HG03521 (cell line): ENCODE measurements around the gene COX18.

Experiments
- ATAC-seq: cut with Tn5 transposase; IDR thresholded peaks from one replicate; pipeline ENCODE4 v1.9.1; 2021; ENCODE audit warnings: mild to moderate bottlenecking, moderate library complexity; ENCODE audit not compliant: unreplicated experiment

The COX18 gene

DNA sequence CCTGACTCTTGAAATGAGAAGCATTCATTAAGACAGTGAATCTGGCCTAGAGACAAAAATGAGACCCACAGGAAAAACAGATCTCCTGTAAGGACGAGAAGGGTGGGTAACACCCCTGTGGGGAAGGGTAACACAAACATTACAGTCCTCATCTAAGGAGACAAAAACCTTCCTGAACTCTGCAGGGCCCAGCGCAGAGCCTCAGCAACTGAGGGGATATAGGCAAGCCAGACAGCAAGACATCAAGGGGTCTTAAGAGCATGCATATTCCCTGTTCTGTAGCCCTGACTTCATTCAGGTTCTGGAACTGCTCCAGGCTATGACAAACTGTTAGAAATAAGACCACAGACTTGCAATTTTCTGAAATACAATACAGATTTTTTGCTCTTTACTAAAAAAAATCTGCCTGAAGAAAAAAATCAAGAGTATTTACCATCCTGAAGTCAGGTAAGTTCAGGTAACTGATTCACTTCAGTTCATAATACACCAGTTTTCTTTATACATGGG, 15.5 kb downstream of the COX18 start:
- no peak for ATAC-seq

DNA sequence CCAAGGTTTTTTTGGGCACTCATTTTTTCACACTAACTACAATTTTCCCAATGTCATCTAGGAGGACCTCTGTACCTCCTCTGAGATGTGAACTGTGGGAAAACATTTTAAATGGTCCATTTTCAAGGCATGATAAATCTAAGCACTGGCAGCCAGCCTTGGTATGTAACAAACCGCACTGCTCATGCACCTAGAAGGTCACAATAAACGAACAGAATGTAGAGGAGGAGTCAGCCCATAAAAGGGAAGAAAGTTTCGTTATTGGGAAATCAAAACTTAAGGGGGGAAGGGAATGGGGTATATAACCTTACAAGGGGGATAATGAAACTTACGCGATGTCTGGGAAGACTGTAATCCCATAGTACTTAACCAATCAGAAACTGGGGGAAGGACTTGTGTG, 16.4 kb downstream of the COX18 start:
- no peak for ATAC-seq

DNA sequence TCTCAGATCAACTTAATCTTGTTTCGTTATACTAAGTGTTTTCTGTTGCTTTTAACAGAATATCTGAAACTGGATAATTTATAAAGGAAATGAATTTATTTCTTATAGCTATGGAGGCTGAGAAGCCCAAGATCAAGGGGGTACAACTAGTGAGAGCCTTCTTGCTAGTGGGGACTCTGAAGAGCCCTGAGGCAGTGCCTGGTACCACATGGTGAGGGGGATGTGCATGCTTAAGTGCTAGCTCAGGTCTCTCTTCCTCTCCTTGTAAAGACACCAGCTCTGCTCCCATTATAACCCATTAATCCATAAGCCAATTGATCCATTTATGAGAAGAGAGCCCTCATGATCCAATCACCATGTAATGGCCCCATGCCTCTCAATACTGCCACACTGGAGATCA, 17.9 kb downstream of the COX18 start:
- ATAC-seq = no peak

DNA sequence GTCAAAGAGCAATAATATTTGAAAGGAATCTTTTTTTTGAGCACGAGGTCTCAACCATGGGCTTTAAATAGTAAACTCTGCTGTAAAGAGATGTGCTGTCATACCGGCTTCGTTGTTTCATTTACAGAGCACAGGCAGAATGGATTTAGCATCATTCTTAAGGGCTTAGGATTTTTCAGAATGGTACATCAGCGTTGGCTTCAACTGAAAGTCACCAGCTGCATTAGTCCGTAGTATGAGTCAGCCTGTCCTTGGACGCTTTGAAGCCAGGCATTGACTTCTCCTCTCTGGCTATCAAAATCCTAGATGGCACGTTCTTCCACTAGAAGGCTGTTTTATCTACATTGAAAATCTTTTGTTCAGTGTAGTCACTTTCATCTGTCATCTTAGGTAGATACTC, 23.6 kb downstream of the COX18 start:
- ATAC-seq = no peak

DNA sequence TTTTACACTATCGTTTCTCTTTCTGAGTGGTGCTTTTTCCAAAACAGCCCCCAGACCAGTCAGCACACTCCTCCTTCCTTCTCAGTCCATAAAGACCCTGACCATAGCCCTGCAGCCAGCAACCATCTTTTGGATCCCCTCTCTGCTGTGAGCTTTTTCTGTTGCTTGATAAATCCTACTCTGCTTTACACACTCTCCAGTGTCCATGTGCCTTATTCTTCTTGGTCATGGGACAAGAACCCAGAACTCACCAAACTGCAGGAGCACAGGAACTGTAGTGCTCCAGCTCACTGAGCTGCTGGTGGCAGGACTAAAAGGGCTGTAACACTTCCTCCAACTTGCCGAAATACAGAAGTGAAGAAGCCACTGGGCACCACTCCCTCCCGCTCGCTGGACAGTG, 32.5 kb downstream of the COX18 start:
- no peak for ATAC-seq

DNA sequence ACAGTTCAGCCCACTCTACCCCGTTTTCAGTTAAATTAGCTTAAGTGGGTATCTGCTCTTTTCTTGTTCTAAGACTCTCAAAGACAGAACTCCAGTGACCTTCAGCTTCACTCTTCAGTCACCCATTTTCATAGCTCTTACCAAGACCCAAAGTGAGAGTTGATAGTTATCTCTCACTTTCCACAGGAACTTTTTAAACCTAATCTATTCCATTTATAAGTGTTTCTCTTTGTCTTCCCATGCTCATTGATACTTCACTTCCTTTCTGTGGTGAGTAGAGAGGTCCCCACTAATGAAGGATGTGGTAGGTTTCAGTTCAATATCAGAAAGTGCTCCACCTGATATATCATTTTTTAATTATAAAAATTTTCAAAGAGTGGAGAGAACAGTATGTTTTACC, 33.4 kb downstream of the COX18 start:
- no peak for ATAC-seq

DNA sequence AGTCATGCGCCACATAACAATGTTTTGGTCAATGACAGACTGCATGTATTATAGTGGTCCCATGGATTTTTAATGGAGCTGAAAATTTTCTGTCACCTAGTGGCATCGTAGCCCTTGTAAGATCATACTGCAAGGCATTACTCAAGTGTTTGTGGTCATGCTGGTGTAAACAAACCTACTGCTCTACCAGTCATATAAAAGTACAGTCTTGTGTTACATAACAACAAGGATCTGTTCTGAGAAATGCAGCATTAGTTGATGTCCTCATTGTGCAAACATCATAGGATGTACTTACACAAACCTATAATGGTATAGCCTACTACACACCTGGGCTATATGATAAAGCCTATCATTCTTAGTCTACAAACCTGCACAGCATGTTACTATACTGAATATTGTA, 34.6 kb downstream of the COX18 start:
- no peak for ATAC-seq

DNA sequence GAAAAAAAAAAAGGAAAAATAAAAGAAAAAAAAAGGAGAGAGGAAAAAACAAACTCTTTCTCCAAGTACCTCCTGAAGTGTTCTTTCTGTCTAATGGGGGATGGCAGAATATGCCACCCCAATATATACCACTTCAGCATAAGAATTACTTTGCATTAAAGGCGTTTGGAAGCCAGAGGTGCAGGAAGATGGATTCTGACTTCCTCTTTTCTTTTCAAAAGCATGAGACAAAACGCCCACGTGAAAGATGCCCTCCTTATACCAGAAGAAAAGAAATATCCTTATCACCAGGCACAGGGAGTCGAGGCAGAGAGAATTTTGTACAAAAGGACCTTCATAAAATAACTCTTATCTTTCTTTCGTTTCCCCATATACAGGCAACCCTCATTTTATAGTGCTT, 40.9 kb downstream of the COX18 start:
- ATAC-seq = no peak

DNA sequence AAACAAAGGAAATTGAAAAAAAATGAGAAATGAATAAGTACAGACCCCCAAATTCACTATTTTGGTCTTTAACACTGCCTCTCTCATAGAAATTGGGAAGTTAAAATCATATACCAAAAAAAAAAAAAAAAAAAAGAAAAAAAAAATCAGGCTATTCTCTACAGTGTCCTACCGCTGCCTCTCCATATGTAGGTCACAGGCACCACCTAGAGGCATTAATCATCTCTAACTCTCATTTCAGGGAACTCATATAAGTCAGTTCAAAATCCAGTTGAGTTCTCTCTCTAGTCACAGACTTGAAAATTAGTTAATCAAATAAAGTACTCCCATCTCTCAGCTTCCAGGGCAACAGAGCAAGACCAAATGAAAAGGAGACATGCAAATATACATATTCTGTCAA, 47.9 kb downstream of the COX18 start:
- ATAC-seq = no peak

DNA sequence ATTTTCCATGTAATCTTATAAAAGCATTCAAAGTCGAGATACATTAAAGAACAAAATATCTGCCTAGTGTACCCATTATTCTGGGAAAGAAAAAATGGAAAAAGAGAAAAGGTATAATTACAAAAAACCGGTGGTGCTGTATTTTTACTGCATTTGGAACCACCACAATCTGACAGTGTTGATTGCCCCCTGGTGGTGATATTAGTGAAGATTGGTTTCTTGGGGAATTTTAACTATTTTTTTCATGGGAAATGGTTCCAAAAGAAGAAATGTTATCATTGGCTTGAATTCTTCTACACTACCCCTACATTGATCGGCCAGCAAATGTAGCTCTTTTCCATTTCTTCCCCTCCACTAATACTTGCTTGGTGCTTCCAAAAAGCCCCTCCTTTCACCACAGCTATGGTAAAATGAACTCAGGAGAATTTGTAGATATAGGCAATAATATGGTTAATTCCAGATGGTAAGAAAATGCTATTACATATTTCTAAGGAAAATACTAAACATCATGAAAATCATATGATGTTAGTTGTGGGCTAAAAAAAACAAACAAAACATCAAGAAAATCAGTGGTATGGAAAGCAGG, 50.0 kb downstream of the COX18 start:
- no peak for ATAC-seq

DNA sequence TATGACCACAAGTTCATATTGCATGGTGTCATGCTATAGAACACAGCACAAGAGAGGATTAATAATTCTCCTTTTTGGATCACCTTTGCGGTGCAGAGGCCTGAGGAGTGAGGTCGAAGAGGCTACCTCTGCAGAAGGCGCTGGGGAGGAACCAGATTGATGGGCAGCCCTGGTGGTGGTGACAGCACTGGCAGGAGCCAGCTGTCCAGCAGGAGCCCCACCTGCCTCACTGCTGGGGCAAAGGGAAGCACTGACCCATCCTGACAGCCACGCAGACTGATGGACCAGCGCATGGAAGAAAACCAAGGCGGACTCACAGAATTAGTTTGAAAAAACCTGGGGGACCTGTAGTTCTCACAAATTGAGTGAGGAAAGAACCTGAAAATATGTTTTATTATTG, 50.9 kb downstream of the COX18 start:
- no peak for ATAC-seq

DNA sequence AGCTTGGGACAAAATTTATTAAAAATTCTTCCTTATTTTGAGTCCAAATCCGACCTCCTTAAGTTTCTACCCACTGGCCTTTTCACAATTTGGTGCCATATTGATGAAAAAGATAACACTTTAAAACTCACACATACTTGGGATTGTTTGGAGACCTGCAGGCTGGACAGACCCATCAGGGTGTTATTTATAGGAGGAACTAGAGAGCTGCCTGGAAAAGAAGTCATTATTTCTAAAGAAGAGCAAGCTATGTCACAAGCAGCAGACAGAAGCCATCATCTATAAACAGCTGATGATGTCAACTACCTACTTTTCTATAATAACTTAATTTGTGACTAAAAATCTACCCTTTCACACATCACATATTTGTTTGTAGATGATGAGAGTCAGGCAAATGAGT, 56.2 kb downstream of the COX18 start:
- no peak for ATAC-seq

DNA sequence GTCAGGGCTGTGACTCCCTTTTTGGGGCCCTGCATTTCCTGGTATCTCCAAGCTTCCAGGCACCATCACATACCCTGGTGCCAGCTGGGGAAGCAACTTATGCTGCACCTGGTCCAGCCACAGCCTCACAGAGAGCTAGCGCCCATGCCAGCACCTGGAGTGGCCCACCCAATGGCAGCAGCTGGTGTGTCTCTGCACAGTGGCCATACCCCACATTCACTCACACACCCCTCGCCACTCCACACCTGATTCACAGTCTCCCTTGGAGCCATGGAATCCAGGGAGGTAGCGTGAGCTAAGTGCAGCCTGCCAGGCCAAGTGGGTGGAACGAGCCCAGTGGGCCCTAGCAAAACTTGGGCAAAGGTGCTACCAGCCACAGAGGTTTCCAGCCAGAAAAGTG, 56.8 kb downstream of the COX18 start:
- ATAC-seq = no peak

DNA sequence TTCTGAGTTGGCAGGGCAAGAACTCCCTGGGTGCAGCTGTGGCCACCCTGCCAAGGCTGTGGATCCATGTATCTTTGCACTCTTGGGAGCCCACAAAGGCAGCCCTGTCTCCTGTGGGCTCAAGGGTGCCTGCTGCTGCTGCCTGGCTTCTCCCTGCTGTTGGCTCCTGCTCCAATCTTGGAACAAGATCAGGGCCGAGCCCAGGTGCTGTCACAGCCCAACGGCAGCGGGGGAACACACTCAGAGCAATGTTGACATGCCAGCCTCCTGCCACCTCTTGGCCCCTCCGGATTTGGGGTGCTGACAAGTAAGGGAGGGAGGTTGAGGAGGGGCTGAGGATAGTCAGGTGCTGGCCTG, 57.9 kb downstream of the COX18 start:
- ATAC-seq = no peak

DNA sequence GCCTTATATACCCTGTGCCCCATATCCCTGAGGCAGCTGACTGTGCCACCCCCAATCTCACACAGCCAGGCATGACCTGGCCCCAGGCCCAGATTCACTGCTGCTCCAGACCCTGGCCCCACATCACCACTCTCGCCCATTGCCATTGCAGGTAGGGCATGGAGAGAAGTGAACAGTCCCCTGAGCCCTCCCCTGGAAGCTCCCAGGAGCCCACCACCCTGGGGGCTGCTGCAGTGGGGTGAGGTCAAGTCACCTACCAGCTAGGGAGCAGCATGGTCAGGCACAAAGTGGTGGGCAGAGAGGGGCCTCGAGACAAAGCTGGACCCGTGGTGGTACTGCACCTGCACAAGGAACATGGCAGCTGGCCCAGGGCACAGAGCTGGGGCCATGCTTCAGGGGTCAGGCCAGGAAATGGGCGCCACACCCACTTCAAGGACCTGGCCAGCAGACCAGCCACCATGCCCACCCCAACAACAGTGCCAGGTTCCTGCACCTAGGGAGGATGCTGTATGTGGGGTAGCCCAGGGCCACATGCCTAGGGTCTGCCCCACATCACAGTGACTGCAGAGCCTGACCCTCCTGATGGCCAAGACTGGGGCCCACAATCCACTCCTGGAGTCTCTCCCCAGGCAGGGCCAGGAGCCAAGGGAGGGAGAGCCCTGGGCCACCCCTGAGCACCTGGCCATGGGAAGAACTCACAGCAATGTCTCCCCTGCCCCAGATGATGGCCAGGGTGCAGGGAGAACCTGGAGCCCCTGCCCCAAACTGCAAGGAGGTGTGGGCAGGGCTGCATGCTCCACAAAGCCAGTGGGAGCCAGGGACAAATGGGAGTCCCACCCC, 58.5 kb downstream of the COX18 start:
- no peak for ATAC-seq

DNA sequence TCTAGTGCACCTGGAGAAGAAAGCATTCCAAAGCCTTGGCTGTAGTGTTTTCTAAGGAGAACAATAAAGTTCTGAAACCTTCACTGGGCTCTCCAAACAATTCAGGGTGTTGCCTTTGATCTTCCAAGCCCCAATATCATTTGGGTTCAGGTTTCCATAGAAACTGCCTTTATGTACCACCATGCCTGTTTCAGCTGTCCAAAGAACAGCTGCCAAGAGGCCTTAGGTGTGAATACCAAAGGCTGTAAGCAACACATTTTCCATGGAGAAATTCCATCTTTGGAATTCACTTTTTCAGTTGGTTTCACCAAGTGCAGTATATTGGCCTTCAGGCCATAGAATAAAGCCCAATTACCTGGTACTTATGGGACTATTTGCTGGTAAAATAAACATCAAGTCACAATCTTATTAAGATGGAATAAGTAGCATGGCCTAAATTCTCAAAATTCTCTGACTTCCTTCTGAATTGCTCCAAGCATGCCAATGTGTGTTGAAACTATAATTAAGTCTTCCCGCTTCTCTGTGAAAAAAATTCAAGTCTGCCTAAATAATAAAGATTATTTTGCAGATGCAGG, 61.9 kb downstream of the COX18 start:
- ATAC-seq = no peak

DNA sequence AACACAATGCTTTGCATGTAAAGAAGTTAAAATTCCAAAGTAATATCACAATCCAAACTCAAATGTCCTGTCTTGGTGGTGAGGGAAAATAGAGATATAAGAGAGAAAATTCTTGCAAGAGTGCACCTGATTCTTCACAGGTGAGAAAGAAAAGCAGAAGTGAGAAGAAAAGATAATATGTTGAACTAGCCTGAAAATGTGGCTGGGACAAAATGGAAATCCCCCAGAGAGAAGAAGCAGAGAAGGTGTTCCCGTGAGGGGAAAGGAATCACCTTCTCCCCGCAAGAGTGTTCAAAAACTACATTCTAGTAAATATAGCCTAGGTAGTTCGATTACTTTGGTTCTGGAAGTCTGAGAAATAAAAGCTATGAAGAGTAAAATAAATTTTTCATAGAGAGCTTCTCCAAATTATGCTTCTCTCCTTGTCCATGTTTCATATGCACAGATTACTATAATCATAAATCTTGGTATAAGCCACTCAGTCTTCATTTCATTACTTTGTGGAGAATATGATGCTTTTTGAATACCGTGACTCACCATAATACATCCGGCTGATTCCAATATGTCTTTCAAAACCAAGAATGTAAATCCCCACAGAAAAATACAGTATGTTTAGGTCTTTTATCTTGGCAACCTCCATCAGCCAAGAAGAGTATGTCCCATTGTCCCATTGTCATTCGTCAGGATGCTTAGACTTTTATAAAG, 63.1 kb downstream of the COX18 start:
- peak; percentile 61 for ATAC-seq

DNA sequence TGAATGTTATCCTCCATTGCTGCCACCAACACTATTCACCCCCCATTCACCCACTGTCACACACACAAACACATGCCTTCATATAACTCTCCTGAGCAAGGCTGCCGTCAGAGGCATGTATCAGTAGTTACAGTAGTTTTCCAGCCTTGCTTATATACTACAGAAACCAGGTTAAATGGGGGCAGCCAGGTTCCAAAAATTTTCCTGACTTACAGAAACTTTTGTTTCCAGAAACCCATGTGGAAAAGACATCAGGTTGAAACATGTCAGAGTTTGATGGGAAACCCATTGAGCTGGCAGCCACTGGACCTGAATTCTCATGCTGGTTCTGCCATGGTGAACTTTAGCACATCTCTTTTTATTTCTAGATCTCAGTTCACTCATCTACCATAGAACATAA, 64.0 kb downstream of the COX18 start:
- no peak for ATAC-seq
